ENCODE data around the gene FTCDNL1. TPM values are rescaled to one million over a fixed set of nuclear protein-coding genes. Genes with fewer than 3 reads are reported as not detected.

Gene FTCDNL1
- total RNA-seq, 1 donor from 2014 or later = 1.2 TPM

DNA sequence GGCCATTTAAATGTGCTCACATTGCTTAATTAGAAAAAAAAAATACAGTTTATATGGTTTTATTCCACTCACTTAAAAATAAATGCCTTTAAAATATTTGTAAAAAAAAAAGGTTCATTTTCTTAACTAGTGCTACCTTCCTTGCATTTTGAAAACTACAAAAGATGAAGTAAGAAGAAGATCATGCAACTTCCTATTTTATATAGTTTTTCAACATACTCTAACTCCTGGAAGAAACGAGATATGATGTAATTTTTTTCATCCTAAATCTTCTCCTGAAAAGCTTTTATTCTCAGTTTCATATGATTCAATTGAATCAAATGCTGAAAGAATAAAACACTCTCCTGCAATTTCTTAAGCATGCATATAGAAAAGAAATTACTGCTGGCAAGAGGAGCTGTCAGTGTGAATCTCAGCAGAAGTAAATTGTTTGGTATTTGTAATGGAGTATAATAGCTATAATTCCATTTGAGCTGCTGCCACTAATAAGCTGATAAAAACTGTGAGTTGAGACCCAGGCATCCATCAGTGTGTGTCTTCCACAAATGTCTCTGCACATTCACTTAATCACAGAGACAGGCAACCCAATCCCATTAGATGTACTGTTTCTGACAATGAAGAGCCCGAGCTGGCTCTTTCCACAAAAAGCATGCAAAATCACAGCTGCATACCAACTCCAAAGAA, 3.7 kb downstream of the FTCDNL1 start:
- Mint-ChIP-seq H3K27ac (no peak overlapping the region), H3K27me3 (peaks cover 45% of the 10 kb centered on the region)

DNA sequence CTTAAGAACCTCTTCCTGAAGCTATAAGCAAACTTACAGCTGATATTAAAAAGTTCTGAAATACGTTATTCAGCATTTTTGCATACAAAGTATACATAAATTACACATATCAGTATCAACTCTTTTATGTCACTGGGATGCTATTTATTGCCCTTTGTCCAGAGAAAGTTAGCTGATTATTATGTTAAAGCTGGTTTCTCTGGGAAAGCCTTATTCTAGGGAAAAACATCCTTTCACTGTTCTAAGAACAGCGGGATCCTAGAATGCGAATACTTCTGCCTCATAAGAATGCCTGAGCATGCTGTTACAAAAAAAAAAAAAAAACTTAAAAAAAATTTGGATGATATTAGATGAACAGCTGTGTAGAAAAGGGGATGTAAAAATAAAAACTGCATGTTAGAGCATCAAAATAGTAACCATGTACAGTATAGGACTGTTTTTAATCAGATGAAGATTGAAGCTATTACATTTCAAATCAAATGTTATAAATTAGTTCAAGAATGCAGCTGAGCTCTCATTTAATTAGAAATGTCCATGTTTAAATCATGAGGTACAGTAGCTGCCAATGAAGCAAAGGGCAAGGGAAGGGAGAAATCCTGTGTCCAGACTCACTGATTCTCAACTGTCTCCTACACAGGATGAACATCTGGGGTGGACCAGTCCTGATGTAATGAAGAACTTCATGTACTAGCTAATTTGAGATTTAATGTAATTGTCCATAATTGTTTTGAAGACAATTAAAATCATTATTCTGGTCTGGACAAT, 8.2 kb downstream of the FTCDNL1 start:
- TF ChIP-seq, protein P1, sequence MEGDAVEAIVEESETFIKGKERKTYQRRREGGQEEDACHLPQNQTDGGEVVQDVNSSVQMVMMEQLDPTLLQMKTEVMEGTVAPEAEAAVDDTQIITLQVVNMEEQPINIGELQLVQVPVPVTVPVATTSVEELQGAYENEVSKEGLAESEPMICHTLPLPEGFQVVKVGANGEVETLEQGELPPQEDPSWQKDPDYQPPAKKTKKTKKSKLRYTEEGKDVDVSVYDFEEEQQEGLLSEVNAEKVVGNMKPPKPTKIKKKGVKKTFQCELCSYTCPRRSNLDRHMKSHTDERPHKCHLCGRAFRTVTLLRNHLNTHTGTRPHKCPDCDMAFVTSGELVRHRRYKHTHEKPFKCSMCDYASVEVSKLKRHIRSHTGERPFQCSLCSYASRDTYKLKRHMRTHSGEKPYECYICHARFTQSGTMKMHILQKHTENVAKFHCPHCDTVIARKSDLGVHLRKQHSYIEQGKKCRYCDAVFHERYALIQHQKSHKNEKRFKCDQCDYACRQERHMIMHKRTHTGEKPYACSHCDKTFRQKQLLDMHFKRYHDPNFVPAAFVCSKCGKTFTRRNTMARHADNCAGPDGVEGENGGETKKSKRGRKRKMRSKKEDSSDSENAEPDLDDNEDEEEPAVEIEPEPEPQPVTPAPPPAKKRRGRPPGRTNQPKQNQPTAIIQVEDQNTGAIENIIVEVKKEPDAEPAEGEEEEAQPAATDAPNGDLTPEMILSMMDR (IDR thresholded peaks at IDR 0.05; ENCODE audit: unreplicated experiment) = no peak
- DNase-seq (ENCODE audit: low spot score, unreplicated experiment) = no peak
- Mint-ChIP-seq H3K4me1 (ENCODE audit: low read depth) (no peaks in the 10 kb centered on the region), H3K36me3 (ENCODE audit: insufficient read depth) (no peaks in the 10 kb centered on the region), H3K27me3 (peaks cover 32% of the 10 kb centered on the region), H3K4me3 (ENCODE audit: low read depth) (no peak overlapping the region), H3K9me3 (ENCODE audit: low read depth) (no peaks in the 10 kb centered on the region), H3K27ac (no peak overlapping the region)

More for the DNA sequence above, 3.7 kb downstream of the FTCDNL1 start:
- Mint-ChIP-seq H3K36me3 (ENCODE audit: insufficient read depth) (no peaks in the 10 kb centered on the region), H3K4me3 (ENCODE audit: low read depth) (no peak overlapping the region), H3K9me3 (ENCODE audit: low read depth) (no peaks in the 10 kb centered on the region), H3K4me1 (ENCODE audit: low read depth) (peaks cover 1% of the 10 kb centered on the region)
- TF ChIP-seq, protein P1 (IDR thresholded peaks at IDR 0.05; ENCODE audit: unreplicated experiment) = no peak
- DNase-seq (ENCODE audit: low spot score, unreplicated experiment) = no peak

DNA sequence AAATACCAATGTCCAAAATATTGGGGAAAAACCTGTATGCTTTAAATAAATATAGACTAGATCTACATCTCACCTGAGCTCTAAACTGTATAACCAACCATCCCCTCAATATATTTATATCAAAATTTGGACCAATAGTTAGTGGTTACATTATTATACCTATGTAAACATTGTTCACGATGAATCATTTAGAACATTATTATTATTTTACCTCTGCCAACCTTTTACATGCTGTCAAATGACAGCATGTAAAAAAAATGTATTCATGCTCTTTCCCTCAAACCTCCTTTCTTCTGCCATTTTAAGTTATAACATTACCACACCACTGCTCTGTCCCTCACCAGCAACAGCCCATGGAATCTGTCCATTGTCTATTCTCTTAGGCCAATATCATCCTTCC, 9.6 kb downstream of the FTCDNL1 start:
- Mint-ChIP-seq H3K4me3 (ENCODE audit: low read depth) (no peak overlapping the region), H3K9me3 (ENCODE audit: low read depth) (no peaks in the 10 kb centered on the region), H3K36me3 (ENCODE audit: insufficient read depth) (no peaks in the 10 kb centered on the region), H3K27me3 (peaks cover 22% of the 10 kb centered on the region), H3K4me1 (ENCODE audit: low read depth) (no peaks in the 10 kb centered on the region), H3K27ac (no peak overlapping the region)
- DNase-seq (ENCODE audit: low spot score, unreplicated experiment) = no peak
- TF ChIP-seq, protein P1 (IDR thresholded peaks at IDR 0.05; ENCODE audit: unreplicated experiment) = no peak

DNA sequence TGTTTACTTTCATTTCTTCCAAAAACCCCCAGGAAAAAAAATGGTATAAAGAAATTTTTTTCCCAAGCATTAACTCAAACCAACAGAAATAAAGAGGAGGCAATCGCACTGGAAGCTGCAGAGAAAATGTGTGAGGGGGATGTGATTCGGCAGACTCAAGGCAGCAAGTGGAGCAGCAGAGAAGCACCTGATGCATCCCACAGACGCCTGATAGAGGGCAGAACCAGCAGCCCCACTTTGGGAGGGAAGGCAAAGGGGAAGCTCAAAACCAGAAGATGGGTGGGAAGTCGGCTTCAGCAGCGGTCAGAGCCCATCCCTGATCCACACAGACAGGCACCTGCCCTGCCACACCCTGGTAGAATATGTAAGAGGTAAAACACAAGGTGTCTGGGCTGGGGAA, 12.6 kb downstream of the FTCDNL1 start:
- Mint-ChIP-seq H3K27me3 (peaks cover 16% of the 10 kb centered on the region), H3K4me3 (ENCODE audit: low read depth) (no peak overlapping the region), H3K27ac (no peak overlapping the region), H3K4me1 (ENCODE audit: low read depth) (no peaks in the 10 kb centered on the region), H3K36me3 (ENCODE audit: insufficient read depth) (no peaks in the 10 kb centered on the region), H3K9me3 (ENCODE audit: low read depth) (no peaks in the 10 kb centered on the region)
- DNase-seq (ENCODE audit: low spot score, unreplicated experiment) = no peak
- TF ChIP-seq, protein P1 (IDR thresholded peaks at IDR 0.05; ENCODE audit: unreplicated experiment) = no peak

DNA sequence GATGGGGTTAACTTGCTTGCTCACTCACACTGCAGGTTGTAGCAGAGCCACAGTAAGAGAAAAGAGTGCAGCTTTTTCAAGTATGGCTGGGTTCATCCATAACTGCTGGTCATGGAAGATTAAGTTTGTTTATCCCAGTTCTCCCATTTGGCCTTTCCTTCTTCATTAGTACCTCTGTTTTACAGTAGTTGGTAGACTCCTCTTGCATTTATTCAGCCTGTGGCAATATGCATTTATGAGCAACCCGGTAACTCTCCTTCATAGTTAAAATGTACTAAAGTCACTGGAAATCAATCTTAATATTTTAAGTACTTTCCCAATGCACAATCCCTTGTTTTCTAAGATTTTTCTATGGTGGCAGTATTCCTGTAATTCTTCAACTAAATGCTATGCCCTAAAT, 14.0 kb downstream of the FTCDNL1 start:
- H3K27me3 Mint-ChIP-seq = peaks cover 16% of the 10 kb centered on the region
- H3K9me3 Mint-ChIP-seq (ENCODE audit: low read depth) = no peaks in the 10 kb centered on the region
- H3K27ac Mint-ChIP-seq = no peak overlapping the region
- H3K4me1 Mint-ChIP-seq (ENCODE audit: low read depth) = no peaks in the 10 kb centered on the region
- no peak for DNase-seq (ENCODE audit: low spot score, unreplicated experiment)
- no peak overlapping the region for H3K4me3 Mint-ChIP-seq (ENCODE audit: low read depth)
- TF ChIP-seq, protein P1 (IDR thresholded peaks at IDR 0.05; ENCODE audit: unreplicated experiment) = no peak
- no peaks in the 10 kb centered on the region for H3K36me3 Mint-ChIP-seq (ENCODE audit: insufficient read depth)
